Measurements from ENCODE around the gene SYTL3. TPM values are rescaled to one million over a fixed set of nuclear protein-coding genes. Genes with fewer than 3 reads are reported as not detected.

The SYTL3 gene
- total RNA-seq, 1 donor from 2014 or later: 6.0 TPM

DNA sequence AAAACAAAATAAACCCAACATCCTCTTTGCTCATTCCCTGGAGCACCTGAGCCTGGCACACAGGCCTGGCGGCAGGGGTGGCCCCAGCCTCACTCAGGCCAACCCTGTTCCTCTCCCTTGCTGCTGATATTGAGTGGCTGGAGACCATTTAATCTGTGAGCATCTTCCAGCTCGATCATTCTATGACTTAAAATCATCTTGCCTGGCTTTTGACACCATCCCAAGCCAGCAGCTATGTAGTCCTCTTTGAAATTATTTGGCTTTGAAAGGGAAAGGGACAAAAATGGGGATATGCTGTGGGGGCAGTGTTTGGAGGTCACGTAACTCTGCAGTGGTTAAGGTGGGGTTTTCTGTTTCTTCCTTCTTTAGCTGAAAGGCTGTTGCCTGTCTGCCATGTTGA is 146.5 kb downstream of the SYTL3 start:
- Mint-ChIP-seq H3K4me3 (peak overlapping the region; percentile 38), H3K4me1 (peaks cover 97% of the 10 kb centered on the region), H3K27me3 (no peaks in the 10 kb centered on the region), H3K9me3 (no peaks in the 10 kb centered on the region), H3K36me3 (ENCODE audit: low read depth) (peaks cover 77% of the 10 kb centered on the region), H3K27ac (peak overlapping the region; percentile 76)
- POLR2A ChIA-PET: interaction anchor here (1.3 to 11.8 kb wide), 5 partner anchors 14 to 163 kb away, joined by 3 to 139 read pairs (median 16); partner anchors contain the start of gene EZR
- CTCF ChIA-PET: interaction anchor here (1.1 to 7.0 kb wide), 5 partner anchors 9 to 339 kb away, joined by 3 to 60 read pairs (median 6); no protein-coding TSS in a partner anchor
- TF ChIP-seq, protein P1, sequence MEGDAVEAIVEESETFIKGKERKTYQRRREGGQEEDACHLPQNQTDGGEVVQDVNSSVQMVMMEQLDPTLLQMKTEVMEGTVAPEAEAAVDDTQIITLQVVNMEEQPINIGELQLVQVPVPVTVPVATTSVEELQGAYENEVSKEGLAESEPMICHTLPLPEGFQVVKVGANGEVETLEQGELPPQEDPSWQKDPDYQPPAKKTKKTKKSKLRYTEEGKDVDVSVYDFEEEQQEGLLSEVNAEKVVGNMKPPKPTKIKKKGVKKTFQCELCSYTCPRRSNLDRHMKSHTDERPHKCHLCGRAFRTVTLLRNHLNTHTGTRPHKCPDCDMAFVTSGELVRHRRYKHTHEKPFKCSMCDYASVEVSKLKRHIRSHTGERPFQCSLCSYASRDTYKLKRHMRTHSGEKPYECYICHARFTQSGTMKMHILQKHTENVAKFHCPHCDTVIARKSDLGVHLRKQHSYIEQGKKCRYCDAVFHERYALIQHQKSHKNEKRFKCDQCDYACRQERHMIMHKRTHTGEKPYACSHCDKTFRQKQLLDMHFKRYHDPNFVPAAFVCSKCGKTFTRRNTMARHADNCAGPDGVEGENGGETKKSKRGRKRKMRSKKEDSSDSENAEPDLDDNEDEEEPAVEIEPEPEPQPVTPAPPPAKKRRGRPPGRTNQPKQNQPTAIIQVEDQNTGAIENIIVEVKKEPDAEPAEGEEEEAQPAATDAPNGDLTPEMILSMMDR (IDR thresholded peaks at IDR 0.05): no peak
- intact Hi-C loops (cut with micrococcal nuclease): loop anchor here (10.0 kb wide), 1 partner anchor 582 kb away; no protein-coding TSS in a partner anchor
- no peak for ATAC-seq (ENCODE audit: low read depth)
- no peak for DNase-seq

DNA sequence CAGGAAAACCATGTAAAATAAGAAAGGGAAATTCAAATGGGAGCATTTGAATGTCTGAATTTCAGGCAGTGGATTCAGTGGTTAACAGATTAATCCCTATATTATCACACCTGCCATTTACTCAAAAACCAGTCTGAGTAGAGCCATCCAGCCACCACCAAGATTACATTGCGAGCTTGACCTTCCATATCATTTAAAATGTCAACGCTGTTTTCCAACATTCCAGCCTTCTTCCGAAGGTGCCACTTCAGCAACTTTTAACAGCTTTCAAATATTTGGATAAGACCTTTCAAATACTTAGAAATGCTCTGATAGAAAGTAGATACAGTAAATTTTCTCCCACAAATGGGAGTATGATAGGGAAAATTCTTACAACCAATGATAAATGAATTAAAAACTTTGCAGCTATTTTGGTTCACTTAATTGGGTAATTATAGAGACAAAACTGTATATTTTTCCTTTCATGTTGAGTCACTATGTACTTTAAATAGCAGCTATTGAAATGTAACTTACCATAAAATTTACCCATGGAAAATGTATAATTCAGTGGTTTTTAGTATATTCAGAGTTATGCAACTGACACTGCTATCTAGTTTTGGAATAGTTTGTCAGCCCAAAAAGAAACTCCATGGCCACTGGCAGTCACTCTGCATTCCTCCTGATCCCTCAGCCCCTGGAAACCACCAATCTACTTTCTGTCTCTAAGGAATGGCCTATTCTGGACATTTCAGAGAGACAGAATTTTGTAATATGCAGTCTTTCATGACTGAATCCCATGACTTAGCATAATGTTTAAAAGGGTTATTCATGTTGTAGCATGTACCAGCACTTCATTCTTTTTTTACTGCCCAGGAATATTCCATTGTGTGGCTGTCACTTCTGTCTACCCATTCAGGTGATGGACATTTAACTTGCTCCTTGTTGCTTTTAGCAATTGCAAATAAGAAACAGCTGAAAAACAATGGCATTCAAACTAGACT is 147.8 kb downstream of the SYTL3 start:
- intact Hi-C loops (cut with micrococcal nuclease): loop anchor here (1.0 to 10.0 kb wide), 2 partner anchors 8 to 583 kb away; no protein-coding TSS in a partner anchor
- ATAC-seq (ENCODE audit: low read depth): no peak
- DNase-seq: no peak
- CTCF ChIA-PET: interaction anchor here (0.7 to 7.0 kb wide), 7 partner anchors 8 to 337 kb away, joined by 3 to 60 read pairs (median 5); no protein-coding TSS in a partner anchor
- H3K4me1 Mint-ChIP-seq: peaks cover 97% of the 10 kb centered on the region
- TF ChIP-seq, protein P1 (IDR thresholded peaks at IDR 0.05): no peak
- H3K36me3 Mint-ChIP-seq (ENCODE audit: low read depth): peaks cover 81% of the 10 kb centered on the region
- H3K9me3 Mint-ChIP-seq: no peaks in the 10 kb centered on the region
- peak overlapping the region; percentile 15 for H3K4me3 Mint-ChIP-seq
- POLR2A ChIA-PET: interaction anchor here (0.6 to 11.8 kb wide), 14 partner anchors 8 to 164 kb away, joined by 3 to 139 read pairs (median 5); partner anchors contain the start of gene EZR
- H3K27ac Mint-ChIP-seq: peak overlapping the region; percentile 76
- H3K27me3 Mint-ChIP-seq: no peaks in the 10 kb centered on the region

DNA sequence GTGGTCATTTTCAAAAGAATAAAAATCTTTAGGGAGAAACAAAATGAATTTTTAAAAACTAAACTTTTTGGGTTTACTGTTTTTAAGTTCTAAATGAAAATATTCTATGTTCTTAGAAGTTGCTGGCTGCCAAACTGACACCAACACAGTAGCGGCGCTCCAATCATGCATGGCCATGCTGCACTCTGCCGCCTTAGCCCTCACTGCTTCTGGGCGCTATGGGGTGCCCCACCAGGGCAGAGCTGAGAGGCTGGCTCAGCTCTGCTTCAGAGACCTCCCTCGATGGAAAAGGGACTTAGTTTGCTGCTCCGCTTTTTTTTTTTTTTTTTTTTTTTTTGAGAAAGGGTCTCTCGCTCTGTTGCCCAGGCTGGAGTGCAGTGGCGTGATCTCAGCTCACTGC is 148.5 kb downstream of the SYTL3 start:
- ChIA-PET POLR2A (interaction anchor here (0.6 to 11.8 kb wide), 12 partner anchors 9 to 164 kb away, joined by 3 to 139 read pairs (median 5); partner anchors contain the start of gene EZR), CTCF (interaction anchor here (0.7 to 1.7 kb wide), 4 partner anchors 9 to 160 kb away, joined by 3 to 7 read pairs (median 4); no protein-coding TSS in a partner anchor)
- intact Hi-C loops (cut with micrococcal nuclease): loop anchor here (1.0 to 10.0 kb wide), 2 partner anchors 9 to 584 kb away; no protein-coding TSS in a partner anchor
- Mint-ChIP-seq H3K36me3 (ENCODE audit: low read depth) (peaks cover 83% of the 10 kb centered on the region), H3K9me3 (no peaks in the 10 kb centered on the region), H3K27ac (peak overlapping the region; percentile 80), H3K4me1 (peaks cover 97% of the 10 kb centered on the region), H3K27me3 (no peaks in the 10 kb centered on the region), H3K4me3 (peak overlapping the region; percentile 56)
- peak; percentile 79 for ATAC-seq (ENCODE audit: low read depth)
- no peak for DNase-seq
- TF ChIP-seq, protein P1 (IDR thresholded peaks at IDR 0.05): no peak

DNA sequence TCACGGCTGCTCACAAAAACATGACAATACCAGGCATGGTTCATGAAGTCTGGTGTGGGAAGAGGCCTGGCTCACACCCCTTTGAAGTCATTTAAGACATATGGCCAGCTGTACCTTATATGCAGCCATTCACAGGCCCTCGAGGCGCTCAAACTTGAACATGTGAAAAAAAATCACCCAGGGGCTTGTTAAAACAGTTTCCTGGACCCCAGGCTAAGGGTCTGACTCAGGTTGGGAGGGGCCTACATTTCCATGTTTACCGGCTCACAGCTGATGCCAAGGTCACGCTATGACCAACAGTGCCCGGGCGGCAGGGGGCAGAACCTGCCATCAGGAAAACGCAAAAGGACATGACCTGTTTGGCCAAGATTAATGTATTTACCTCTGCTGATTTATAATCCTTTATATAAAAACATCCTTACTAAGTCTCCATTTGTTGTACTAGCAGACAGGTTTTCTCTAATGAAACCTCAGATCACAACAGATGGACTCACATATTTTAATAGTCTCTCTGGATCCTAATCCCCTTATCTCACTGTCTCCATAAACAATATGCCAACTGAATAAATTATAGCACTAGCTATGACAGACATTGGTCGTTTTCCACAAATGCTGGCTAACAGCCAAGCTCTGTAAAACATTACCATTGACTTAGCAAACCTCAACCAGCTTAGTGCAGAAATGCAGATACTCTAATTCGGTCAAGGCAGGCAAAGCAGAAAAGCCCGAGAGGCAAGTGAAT is 149.4 kb downstream of the SYTL3 start:
- ChIA-PET CTCF (interaction anchor here (1.1 to 1.7 kb wide), 4 partner anchors 10 to 172 kb away, joined by 3 to 5 read pairs (median 3); no protein-coding TSS in a partner anchor), POLR2A (interaction anchor here (0.6 to 11.8 kb wide), 8 partner anchors 10 to 154 kb away, joined by 3 to 139 read pairs (median 6); partner anchors contain the start of gene EZR)
- peak overlapping the region; percentile 80 for H3K27ac Mint-ChIP-seq
- peaks cover 96% of the 10 kb centered on the region for H3K4me1 Mint-ChIP-seq
- no peak for ATAC-seq (ENCODE audit: low read depth)
- TF ChIP-seq, protein P1 (IDR thresholded peaks at IDR 0.05): no peak
- intact Hi-C loops (cut with micrococcal nuclease): loop anchor here (10.0 kb wide), 1 partner anchor 584 kb away; no protein-coding TSS in a partner anchor
- H3K4me3 Mint-ChIP-seq: peak overlapping the region; percentile 56
- H3K9me3 Mint-ChIP-seq: no peaks in the 10 kb centered on the region
- no peaks in the 10 kb centered on the region for H3K27me3 Mint-ChIP-seq
- H3K36me3 Mint-ChIP-seq (ENCODE audit: low read depth): peaks cover 83% of the 10 kb centered on the region
- no peak for DNase-seq

Data from activated B cell treated with CpG ODN at 0.5 μM for 24 hours (primary cell).